Mesenchymal stem cell (in vitro differentiated cells and primary cell): ENCODE measurements around the gene ISYNA1.
A peak's percentile ranks its signal among the peaks of the same experiment; 100 is the strongest.

ENCODE experiments used
- DNase-seq: peaks from one replicate; pipeline ENCODE4 v3.0.0-alpha.2; 2013
- H2AFZ ChIP-seq: one replicate; pipeline ENCODE4 v1.6.1; 2013; ENCODE audit warnings: low read depth, mild to moderate bottlenecking, control low read depth, inconsistent platforms, low read length, moderate library complexity
- H2AK5ac ChIP-seq: 2 replicates; pipeline ENCODE4 v1.6.1; 2013; ENCODE audit warnings: low read length, moderate library complexity, mild to moderate bottlenecking, inconsistent platforms; ENCODE audit not compliant: severe bottlenecking
- H2BK120ac ChIP-seq: one replicate; pipeline ENCODE4 v1.6.1; 2013; ENCODE audit warnings: low read depth, mild to moderate bottlenecking, inconsistent platforms, low read length, moderate library complexity
- H2BK12ac ChIP-seq, 2 experiments: one replicate each; pipeline ENCODE4 v1.6.1; 2013; ENCODE audit warnings: inconsistent platforms in 2 of 2, low read length in 2 of 2, mild to moderate bottlenecking in 2 of 2, moderate library complexity in 2 of 2, control low read depth in 1 of 2
- H2BK15ac ChIP-seq: one replicate; pipeline ENCODE4 v1.6.1; 2013; ENCODE audit warnings: mild to moderate bottlenecking, low read depth, inconsistent platforms; ENCODE audit not compliant: poor library complexity, severe bottlenecking
- H2BK5ac ChIP-seq: 2 replicates; pipeline ENCODE4 v1.6.1; 2013; ENCODE audit warnings: low read depth, mild to moderate bottlenecking, low read length, control low read depth, inconsistent platforms; ENCODE audit not compliant: poor library complexity, severe bottlenecking
- H3K14ac ChIP-seq, 2 experiments: one replicate each; pipeline ENCODE4 v1.6.1; 2013; ENCODE audit warnings: inconsistent platforms in 2 of 2, low read length in 2 of 2, control low read depth in 1 of 2, mild to moderate bottlenecking in 1 of 2, moderate library complexity in 1 of 2
- H3K18ac ChIP-seq, 2 experiments: one replicate each; pipeline ENCODE4 v1.6.1; 2013; ENCODE audit warnings: inconsistent platforms in 2 of 2, low read length in 2 of 2, control low read depth in 1 of 2, low read depth in 1 of 2, mild to moderate bottlenecking in 1 of 2
- H3K23ac ChIP-seq, 2 experiments: one replicate each; pipeline ENCODE4 v1.6.1; 2013; ENCODE audit warnings: inconsistent platforms in 2 of 2, low read length in 2 of 2, mild to moderate bottlenecking in 2 of 2, moderate library complexity in 2 of 2, control low read depth in 1 of 2
- H3K27ac ChIP-seq: 2 replicates; pipeline ENCODE4 v1.5.1; 2013; ENCODE audit warnings: mild to moderate bottlenecking, moderate library complexity, low read length, control low read depth, inconsistent platforms; ENCODE audit not compliant: poor library complexity, severe bottlenecking
- H3K27me3 ChIP-seq, 2 experiments: 2 replicates each; pipeline versions ENCODE4 v1.6.1 to v1.7.0; 2013; ENCODE audit warnings: low read length in 2 of 2, mild to moderate bottlenecking in 2 of 2, moderate library complexity in 2 of 2, control low read depth in 1 of 2, inconsistent platforms in 1 of 2; ENCODE audit not compliant: control insufficient read depth in 1 of 2, insufficient read depth in 1 of 2
- H3K36me3 ChIP-seq, 2 experiments: 2 replicates each; pipeline versions ENCODE4 v1.6.1 to v1.7.0; 2013; ENCODE audit warnings: low read length in 2 of 2, control low read depth in 1 of 2, inconsistent platforms in 1 of 2, low read depth in 1 of 2, mild to moderate bottlenecking in 1 of 2; ENCODE audit not compliant: insufficient read depth in 2 of 2, control insufficient read depth in 1 of 2
- H3K4ac ChIP-seq, 2 experiments: one replicate each; pipeline ENCODE4 v1.6.1; 2013; ENCODE audit warnings: inconsistent platforms in 2 of 2, low read length in 2 of 2, mild to moderate bottlenecking in 2 of 2, moderate library complexity in 2 of 2, control low read depth in 1 of 2, low read depth in 1 of 2
- H3K4me1 ChIP-seq: 2 replicates; pipeline ENCODE4 v1.6.1; 2013; ENCODE audit warnings: low read depth, low read length, control low read depth; ENCODE audit not compliant: control insufficient read depth, insufficient read depth
- H3K4me2 ChIP-seq: 2 replicates; pipeline ENCODE4 v1.6.1; 2013; ENCODE audit warnings: low read length, mild to moderate bottlenecking, inconsistent platforms; ENCODE audit not compliant: poor library complexity, severe bottlenecking
- H3K4me3 ChIP-seq, 2 experiments: 2 replicates each; pipeline versions ENCODE4 v1.5.1 to v1.7.0; 2013; ENCODE audit warnings: low read length in 2 of 2, mild to moderate bottlenecking in 2 of 2, control low read depth in 1 of 2, low read depth in 1 of 2; ENCODE audit not compliant: insufficient read depth in 1 of 2
- H3K79me1 ChIP-seq: replicated peaks from 2 replicates; pipeline ENCODE4 v1.6.1; 2013; ENCODE audit warnings: mild to moderate bottlenecking, control low read depth, low read length, inconsistent platforms; ENCODE audit not compliant: poor library complexity, severe bottlenecking
- H3K9ac ChIP-seq: 2 replicates; pipeline ENCODE4 v1.7.0; 2013; ENCODE audit warnings: mild to moderate bottlenecking, low read length, moderate library complexity
- H3K9me3 ChIP-seq: 2 replicates; pipeline ENCODE4 v1.7.0; 2013; ENCODE audit warnings: mild to moderate bottlenecking, low read length; ENCODE audit not compliant: control insufficient read depth
- H4K8ac ChIP-seq: one replicate; pipeline ENCODE4 v1.6.1; 2013; ENCODE audit warnings: inconsistent platforms, mild to moderate bottlenecking, low read length, moderate library complexity
- H4K91ac ChIP-seq: one replicate; pipeline ENCODE4 v1.6.1; 2013; ENCODE audit warnings: mild to moderate bottlenecking, low read length, inconsistent platforms
- WGBS: methylation state at CpG from one replicate; pipeline ENCODE4 v1.1.7; 2013; ENCODE audit warnings: mixed read lengths; 5-methylcytosine and 5-hydroxymethylcytosine counted together

ISYNA1 gene

GRCh38 chr19:18450931-18451836 lies 13.3 kb upstream of the ISYNA1 start:
- peak; percentile 77 for DNase-seq
- H3K9me3 ChIP-seq = no peaks in the 10 kb centered on the region
- no peak overlapping the region for H2AK5ac ChIP-seq
- no peak overlapping the region for H2AFZ ChIP-seq
- peak overlapping the region; percentile 22 for H2BK120ac ChIP-seq
- H4K91ac ChIP-seq = peak overlapping the region; percentile 25
- no peak overlapping the region for H3K4me2 ChIP-seq
- H3K14ac ChIP-seq = no peak overlapping the region
- peaks cover 65 to 69% of the 10 kb centered on the region in 2 experiments for H3K36me3 ChIP-seq
- peak overlapping the region in 1 of 2 experiments; percentile 48 for H3K18ac ChIP-seq
- H2BK15ac ChIP-seq = no peak overlapping the region
- no peak overlapping the region for H3K23ac ChIP-seq
- 57% methylated on average over 26 of the region's 26 CpGs for WGBS
- H3K27me3 ChIP-seq = no peaks in the 10 kb centered on the region
- peak overlapping the region; percentile 69 for H4K8ac ChIP-seq
- no peak overlapping the region for H3K4me3 ChIP-seq
- H3K79me1 ChIP-seq = peaks cover 35% of the 10 kb centered on the region
- H2BK5ac ChIP-seq = no peak overlapping the region
- H3K9ac ChIP-seq = no peak overlapping the region
- H3K4ac ChIP-seq = peak overlapping the region in 1 of 2 experiments; percentile 6
- H2BK12ac ChIP-seq = peak overlapping the region in 1 of 2 experiments; percentile 6
- H3K4me1 ChIP-seq = peaks cover 30% of the 10 kb centered on the region
- H3K27ac ChIP-seq = no peak overlapping the region

- no peak overlapping the region for H3K14ac ChIP-seq
- H2AFZ ChIP-seq = no peak overlapping the region
- H3K4me3 ChIP-seq = no peak overlapping the region
- H2BK120ac ChIP-seq = no peak overlapping the region
- no peak overlapping the region for H3K4me2 ChIP-seq
- no peak overlapping the region for H2BK5ac ChIP-seq
- 78% methylated on average over 33 of the region's 33 CpGs for WGBS
- H3K18ac ChIP-seq = no peak overlapping the region
- no peaks in the 10 kb centered on the region for H3K27me3 ChIP-seq
- H3K79me1 ChIP-seq = peaks cover 41% of the 10 kb centered on the region
- H3K23ac ChIP-seq = no peak overlapping the region
- H3K4me1 ChIP-seq = peaks cover 34% of the 10 kb centered on the region
- H3K9me3 ChIP-seq = no peaks in the 10 kb centered on the region
- no peak for DNase-seq
- peak overlapping the region in 1 of 2 experiments; percentile 43 for H2BK12ac ChIP-seq
- no peak overlapping the region for H4K8ac ChIP-seq
- no peak overlapping the region for H3K4ac ChIP-seq
- peaks cover 69 to 74% of the 10 kb centered on the region in 2 experiments for H3K36me3 ChIP-seq
- H2AK5ac ChIP-seq = no peak overlapping the region
- no peak overlapping the region for H3K27ac ChIP-seq
- H4K91ac ChIP-seq = no peak overlapping the region
- no peak overlapping the region for H3K9ac ChIP-seq
- no peak overlapping the region for H2BK15ac ChIP-seq
These were observed 12.3 kb upstream of the ISYNA1 start for GRCh38 chr19:18450021-18450930.

- Histone ChIP-seq H3K4ac (no peak overlapping the region), H2BK15ac (no peak overlapping the region), H3K4me1 (peaks cover 34% of the 10 kb centered on the region), H3K27me3 (no peaks in the 10 kb centered on the region), H3K79me1 (peaks cover 43% of the 10 kb centered on the region), H2AK5ac (no peak overlapping the region), H2BK12ac (no peak overlapping the region), H3K18ac (no peak overlapping the region), H3K9ac (no peak overlapping the region), H3K4me3 (no peak overlapping the region), H2BK5ac (no peak overlapping the region), H2BK120ac (no peak overlapping the region), H3K23ac (no peak overlapping the region), H3K14ac (no peak overlapping the region), H3K36me3 (peaks cover 75 to 81% of the 10 kb centered on the region in 2 experiments), H2AFZ (no peak overlapping the region), H3K27ac (no peak overlapping the region), H3K9me3 (no peaks in the 10 kb centered on the region), H4K8ac (no peak overlapping the region), H3K4me2 (no peak overlapping the region), H4K91ac (no peak overlapping the region)
- 98% methylated on average over 14 of the region's 14 CpGs for WGBS
- no peak for DNase-seq
These were observed 11.6 kb upstream of the ISYNA1 start for GRCh38 chr19:18449552-18449951.
